ENCODE measurements around the gene C11orf54. TPM values are rescaled to one million over a fixed set of nuclear protein-coding genes. Genes with fewer than 3 reads are reported as not detected.
A peak's percentile ranks its signal among the peaks of the same experiment; 100 is the strongest.

Gene C11orf54
- 142 TPM for polyA plus RNA-seq (ENCODE audit: insufficient read length)
- long read RNA-seq, donor 1, transcript C11orf54-202 (9 exons, 1,733 nt): major isoform, 23 of 48 reads
- long read RNA-seq, donor 1, partial matches to known transcripts: 19 of 48 reads
- long read RNA-seq, donor 1, other reads (novel, unspliced or antisense): 0 of 48 reads
- long read RNA-seq, donor 2, full-length matches to known transcripts: 22 of 46 reads
- long read RNA-seq, donor 2, partial matches to known transcripts: 7 of 46 reads
- long read RNA-seq, donor 2, other reads (novel, unspliced or antisense): 17 of 46 reads
- long read RNA-seq, donor 3, full-length matches to known transcripts: 7 of 23 reads
- long read RNA-seq, donor 3, partial matches to known transcripts: 10 of 23 reads
- long read RNA-seq, donor 3, other reads (novel, unspliced or antisense): 6 of 23 reads
- long read RNA-seq, donor 4, partial matches to known transcripts: 7 of 10 reads
- long read RNA-seq, donor 4, other reads (novel, unspliced or antisense): 0 of 10 reads
- long read RNA-seq, donor 5, full-length matches to known transcripts: 52 of 131 reads
- long read RNA-seq, donor 5, partial matches to known transcripts: 74 of 131 reads
- long read RNA-seq, donor 5, other reads (novel, unspliced or antisense): 5 of 131 reads
- long read RNA-seq, donor 6, full-length matches to known transcripts: 20 of 81 reads
- long read RNA-seq, donor 6, partial matches to known transcripts: 51 of 81 reads
- long read RNA-seq, donor 6, other reads (novel, unspliced or antisense): 10 of 81 reads
- long read RNA-seq, donor 7, transcript C11orf54-202 (9 exons, 1,733 nt): major isoform, 22 of 53 reads
- long read RNA-seq, donor 7, transcript C11orf54-201 (9 exons, 2,522 nt): minor isoform, 5 of 53 reads
- long read RNA-seq, donor 7, partial matches to known transcripts: 6 of 53 reads
- long read RNA-seq, donor 7, other reads (novel, unspliced or antisense): 14 of 53 reads
- long read RNA-seq, donor 8, transcript C11orf54-202 (9 exons, 1,733 nt): major isoform, 9 of 25 reads
- long read RNA-seq, donor 8, partial matches to known transcripts: 15 of 25 reads
- long read RNA-seq, donor 8, other reads (novel, unspliced or antisense): 0 of 25 reads

- peak; percentile 98 for DNase-seq
Measured at GRCh38 chr11:93741094-93741881, at the start of gene C11orf54, which contains the start of gene TAF1D. Gene C11orf54 (plus strand): TSS chr11:93741672. CDS start chr11:93747394, 5,722 bp downstream. Gene TAF1D (minus strand): TSS chr11:93741495. CDS start chr11:93739304, 2,191 bp downstream.

- no peak for DNase-seq
Measured at GRCh38 chr11:93694109-93694508, 47.4 kb upstream of the C11orf54 start.

GRCh38 chr11:93694557-93694956 lies 46.9 kb upstream of the C11orf54 start:
- no peak for DNase-seq

- DNase-seq: no peak
Measured at GRCh38 chr11:93697611-93698010, 43.9 kb upstream of the C11orf54 start.

- no peak for DNase-seq
Measured at GRCh38 chr11:93700830-93701229, 40.6 kb upstream of the C11orf54 start.

GRCh38 chr11:93704237-93704636 lies 37.2 kb upstream of the C11orf54 start:
- no peak for DNase-seq

GRCh38 chr11:93710239-93710638 lies 31.2 kb upstream of the C11orf54 start:
- DNase-seq: no peak

- no peak for DNase-seq
Measured at GRCh38 chr11:93712678-93713077, 28.8 kb upstream of the C11orf54 start.

GRCh38 chr11:93715797-93716396 lies 25.6 kb upstream of the C11orf54 start:
- no peak for DNase-seq

GRCh38 chr11:93717501-93717900 lies 24.0 kb upstream of the C11orf54 start:
- no peak for DNase-seq

- DNase-seq: no peak
Measured at GRCh38 chr11:93718057-93718563, 23.4 kb upstream of the C11orf54 start.

GRCh38 chr11:93719310-93719709 lies 22.2 kb upstream of the C11orf54 start:
- no peak for DNase-seq

- DNase-seq: no peak
Measured at GRCh38 chr11:93720522-93720921, 20.9 kb upstream of the C11orf54 start.

- no peak for DNase-seq
Measured at GRCh38 chr11:93724089-93724488, 17.4 kb upstream of the C11orf54 start.

- no peak for DNase-seq
Measured at GRCh38 chr11:93727985-93728791, 13.3 kb upstream of the C11orf54 start.

- DNase-seq: no peak
Measured at GRCh38 chr11:93728792-93729128, 12.7 kb upstream of the C11orf54 start.

- no peak for DNase-seq
Measured at GRCh38 chr11:93729129-93729616, 12.3 kb upstream of the C11orf54 start.

- no peak for DNase-seq
Measured at GRCh38 chr11:93730108-93731107, 11.1 kb upstream of the C11orf54 start.
